Naive B cell (primary cell): ENCODE measurements around the gene TCF12. TPM values are rescaled to one million over a fixed set of nuclear protein-coding genes. Genes with fewer than 3 reads are reported as not detected.

Experiments
- ATAC-seq, 2 donors: fragments of 150-1000 bp; cut with Tn5 transposase; 2 replicates each; pipeline ENCODE4 v1.10.0; 2021; ENCODE audit warnings: low read depth in 2 of 2, mild to moderate bottlenecking in 2 of 2, moderate library complexity in 2 of 2
- DNase-seq: peaks from one replicate; pipeline ENCODE4 v3.0.0; 2022
- H3K27ac Mint-ChIP-seq, 6 donors: one replicate each; pipeline ENCODE4 v1.8.0; 2020 to 2022; ENCODE audit warnings: mild to moderate bottlenecking in 6 of 6, mixed read lengths in 6 of 6, moderate library complexity in 5 of 6, inconsistent platforms in 2 of 6
- H3K27me3 Mint-ChIP-seq, 3 donors: one replicate each; pipeline ENCODE4 v1.8.0; 2021 to 2022; ENCODE audit warnings: mixed read lengths in 3 of 3, mild to moderate bottlenecking in 1 of 3
- H3K36me3 Mint-ChIP-seq, 2 donors: one replicate each; pipeline ENCODE4 v1.8.0; 2020 to 2022; ENCODE audit warnings: mixed read lengths in 2 of 2, inconsistent platforms in 1 of 2, mild to moderate bottlenecking in 1 of 2
- H3K4me1 Mint-ChIP-seq, 3 donors: one replicate each; pipeline ENCODE4 v1.8.0; 2020 to 2022; ENCODE audit warnings: mixed read lengths in 3 of 3, inconsistent platforms in 1 of 3, mild to moderate bottlenecking in 1 of 3, moderate library complexity in 1 of 3
- H3K4me3 Mint-ChIP-seq, 8 donors: one replicate each; pipeline ENCODE4 v1.8.0; 2020 to 2022; ENCODE audit warnings: mild to moderate bottlenecking in 8 of 8, mixed read lengths in 8 of 8, moderate library complexity in 8 of 8, inconsistent platforms in 2 of 8
- H3K9me3 Mint-ChIP-seq, 7 donors: one replicate each; pipeline ENCODE4 v1.8.0; 2020 to 2022; ENCODE audit warnings: mixed read lengths in 7 of 7, mild to moderate bottlenecking in 5 of 7, inconsistent platforms in 2 of 7, moderate library complexity in 1 of 7
- polyA plus RNA-seq, 6 donors: library from polyadenylated mRNA; unstranded; fragments of 300-500 nt; fragmentation: Illumina TruSeq; gene quantifications; one replicate each; pipeline ENCODE4 v1.2.3, GENCODE V29; 2021; ENCODE audit warnings: low read depth in 6 of 6

TCF12 gene
- polyA plus RNA-seq, 6 donors from 2014 or later, result 42.0 to 70.9 (median 56.1) TPM

GRCh38 chr15:56977232-56977631 lies 58.8 kb downstream of the TCF12 start:
- H3K4me3 Mint-ChIP-seq, result no peak overlapping the region
- H3K36me3 Mint-ChIP-seq, result no peaks in the 10 kb centered on the region
- H3K4me1 Mint-ChIP-seq, result peaks cover 26 to 40% (median 31%) of the 10 kb centered on the region in 3 donors

GRCh38 chr15:56978898-56979662 lies 60.6 kb downstream of the TCF12 start:
- Mint-ChIP-seq H3K27me3 (no peaks in the 10 kb centered on the region), H3K4me1 (peaks cover 20 to 34% (median 33%) of the 10 kb centered on the region in 3 donors), H3K36me3 (no peaks in the 10 kb centered on the region), H3K4me3 (no peak overlapping the region), H3K27ac (no peak overlapping the region), H3K9me3 (peaks cover 0 to 1% (median 0%) of the 10 kb centered on the region in 7 donors)
- ATAC-seq (no peak), DNase-seq (no peak)

More at GRCh38 chr15:56977232-56977631, 58.8 kb downstream of the TCF12 start:
- Mint-ChIP-seq H3K9me3 (peaks cover 0 to 1% (median 0%) of the 10 kb centered on the region in 7 donors), H3K27me3 (no peaks in the 10 kb centered on the region), H3K27ac (peak overlapping the region in 2 of 6 donors; percentile 58 to 92)
- DNase-seq, result no peak
- ATAC-seq, result no peak

DNA sequence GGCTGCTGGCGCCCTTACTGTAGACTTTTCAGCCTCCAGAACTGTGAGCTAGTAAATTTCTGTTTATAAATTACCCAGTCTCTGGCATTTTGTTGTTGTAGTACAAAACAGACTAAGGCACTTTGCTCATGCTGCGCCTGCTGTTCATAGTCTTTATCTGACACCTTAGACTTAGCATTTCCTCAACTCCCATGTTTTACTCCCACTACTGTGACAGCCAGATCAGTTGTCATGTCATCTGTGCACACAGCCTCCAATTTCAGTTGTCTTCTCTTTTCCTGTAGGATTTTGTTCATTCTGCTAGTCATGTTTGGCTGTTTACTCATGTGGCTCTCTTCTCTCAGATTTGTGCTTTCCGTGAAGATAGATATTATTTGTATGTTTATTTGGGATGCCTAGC lies 62.0 kb downstream of the TCF12 start:
- Mint-ChIP-seq H3K9me3 (peaks cover 0 to 1% (median 0%) of the 10 kb centered on the region in 7 donors), H3K4me1 (peaks cover 31 to 48% (median 46%) of the 10 kb centered on the region in 3 donors), H3K27me3 (no peaks in the 10 kb centered on the region)

DNA sequence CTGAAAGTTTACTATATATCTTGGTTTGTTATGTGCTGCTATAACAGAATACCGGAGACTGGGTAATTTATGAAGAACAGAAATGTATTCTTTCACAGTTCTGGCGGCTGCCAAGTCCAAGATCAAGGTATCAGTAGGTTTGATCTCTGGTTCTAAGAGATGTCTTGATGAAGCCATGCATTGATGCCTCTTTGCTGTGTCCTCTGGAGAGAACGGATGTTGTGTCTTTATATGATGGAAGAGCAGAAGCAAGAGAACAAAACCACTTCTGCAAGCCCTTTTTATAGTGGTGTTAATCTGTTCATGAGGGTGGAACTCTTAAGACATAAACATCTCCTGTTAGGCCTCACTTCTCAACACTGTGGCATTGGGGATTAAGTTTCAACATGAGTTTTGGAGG lies 62.7 kb downstream of the TCF12 start:
- Mint-ChIP-seq H3K27ac (no peak overlapping the region), H3K27me3 (no peaks in the 10 kb centered on the region), H3K9me3 (no peaks in the 10 kb centered on the region), H3K36me3 (no peaks in the 10 kb centered on the region), H3K4me1 (peaks cover 31 to 51% (median 50%) of the 10 kb centered on the region in 3 donors), H3K4me3 (no peak overlapping the region)
- DNase-seq (no peak), ATAC-seq (no peak)

More for the DNA sequence above, 62.0 kb downstream of the TCF12 start:
- ATAC-seq, result no peak
- H3K36me3 Mint-ChIP-seq, result no peaks in the 10 kb centered on the region
- no peak overlapping the region for H3K4me3 Mint-ChIP-seq
- H3K27ac Mint-ChIP-seq, result peak overlapping the region in 1 of 6 donors; percentile 29
- no peak for DNase-seq

- no peak for DNase-seq
- no peaks in the 10 kb centered on the region for H3K27me3 Mint-ChIP-seq
- peaks cover 27 to 48% (median 45%) of the 10 kb centered on the region in 3 donors for H3K4me1 Mint-ChIP-seq
- no peaks in the 10 kb centered on the region for H3K9me3 Mint-ChIP-seq
- no peaks in the 10 kb centered on the region for H3K36me3 Mint-ChIP-seq
- no peak overlapping the region for H3K4me3 Mint-ChIP-seq
- peak overlapping the region in 1 of 6 donors; percentile 11 for H3K27ac Mint-ChIP-seq
- no peak for ATAC-seq
These were observed 64.5 kb downstream of the TCF12 start for GRCh38 chr15:56982987-56983386.

GRCh38 chr15:56984681-56985481 lies 66.4 kb downstream of the TCF12 start:
- peak overlapping the region in 4 of 6 donors; percentile 9 to 73 (median 29) for H3K27ac Mint-ChIP-seq
- H3K27me3 Mint-ChIP-seq, result no peaks in the 10 kb centered on the region
- ATAC-seq, result no peak
- no peak overlapping the region for H3K4me3 Mint-ChIP-seq
- H3K4me1 Mint-ChIP-seq, result peaks cover 36 to 52% (median 46%) of the 10 kb centered on the region in 3 donors
- H3K9me3 Mint-ChIP-seq, result no peaks in the 10 kb centered on the region
- no peaks in the 10 kb centered on the region for H3K36me3 Mint-ChIP-seq
- no peak for DNase-seq

DNA sequence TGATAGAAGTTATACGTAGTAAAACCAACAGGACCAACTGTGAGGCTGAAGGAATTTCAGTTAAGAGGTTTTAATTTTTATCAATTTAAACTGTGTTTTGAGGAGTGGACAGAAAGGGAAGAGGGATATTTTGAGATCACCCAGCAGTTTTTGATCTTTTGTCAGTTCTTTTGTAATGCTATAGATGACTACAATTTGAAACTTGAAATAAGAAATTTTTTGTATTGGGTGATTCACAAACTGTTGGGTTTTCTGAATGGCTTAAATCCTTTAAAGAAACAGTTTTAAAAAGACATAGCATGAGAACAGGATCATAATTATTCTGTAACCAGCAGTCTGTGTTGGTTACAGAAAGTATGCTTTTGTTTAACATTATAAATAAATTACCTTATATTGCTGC lies 67.4 kb downstream of the TCF12 start:
- Mint-ChIP-seq H3K4me1 (peaks cover 34 to 51% (median 36%) of the 10 kb centered on the region in 3 donors), H3K27ac (peak overlapping the region in 1 of 6 donors; percentile 52), H3K9me3 (no peaks in the 10 kb centered on the region), H3K27me3 (no peaks in the 10 kb centered on the region), H3K4me3 (no peak overlapping the region), H3K36me3 (no peaks in the 10 kb centered on the region)
- ATAC-seq (no peak), DNase-seq (no peak)

DNA sequence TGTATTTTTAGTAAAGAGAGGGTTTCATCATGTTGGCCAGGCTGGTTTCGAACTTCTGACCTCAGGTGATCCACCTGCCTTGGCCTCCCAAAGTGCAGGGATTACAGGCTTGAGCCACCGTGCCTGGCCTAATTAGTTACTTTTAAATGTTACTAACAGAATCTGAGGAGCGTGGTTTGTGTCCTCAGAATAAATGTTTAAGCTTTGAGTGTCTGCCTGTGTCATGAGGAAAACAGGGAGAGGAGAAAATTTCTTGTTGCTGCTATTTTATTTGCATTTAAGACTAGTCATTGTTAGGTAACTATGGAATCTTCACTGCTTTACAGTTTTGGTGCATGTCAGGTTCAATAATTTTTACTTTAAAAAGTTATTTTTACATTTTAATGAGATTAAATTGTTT lies 68.8 kb downstream of the TCF12 start:
- peaks cover 30 to 51% (median 34%) of the 10 kb centered on the region in 3 donors for H3K4me1 Mint-ChIP-seq

DNA sequence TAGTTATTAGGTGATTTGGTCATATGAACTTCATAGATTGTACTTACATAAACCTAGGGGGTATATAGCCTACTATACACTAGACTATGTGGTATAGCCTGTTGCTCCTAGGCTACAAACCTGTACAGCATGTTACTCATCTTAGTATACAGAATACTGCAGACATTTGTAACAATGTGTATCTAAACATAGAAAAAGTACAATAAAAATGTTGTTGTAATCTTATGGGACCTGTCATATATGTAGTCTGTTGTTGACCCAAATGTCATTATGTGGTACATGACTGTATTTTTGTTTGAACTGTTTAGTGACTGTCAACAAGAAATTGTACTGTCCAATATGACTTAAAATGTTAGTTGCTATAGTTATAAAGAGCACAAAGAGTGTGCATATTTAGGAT lies 69.8 kb downstream of the TCF12 start:
- DNase-seq, result no peak
- no peak overlapping the region for H3K4me3 Mint-ChIP-seq
- peaks cover 27 to 51% (median 27%) of the 10 kb centered on the region in 3 donors for H3K4me1 Mint-ChIP-seq
- H3K9me3 Mint-ChIP-seq, result no peaks in the 10 kb centered on the region
- H3K36me3 Mint-ChIP-seq, result peaks cover 6 to 11% of the 10 kb centered on the region in 2 donors
- no peaks in the 10 kb centered on the region for H3K27me3 Mint-ChIP-seq
- no peak overlapping the region for H3K27ac Mint-ChIP-seq
- ATAC-seq, result no peak

More for the DNA sequence above, 68.8 kb downstream of the TCF12 start:
- Mint-ChIP-seq H3K36me3 (peaks cover 0 to 2% of the 10 kb centered on the region in 2 donors), H3K27me3 (no peaks in the 10 kb centered on the region), H3K4me3 (no peak overlapping the region), H3K27ac (no peak overlapping the region), H3K9me3 (no peaks in the 10 kb centered on the region)
- ATAC-seq (no peak), DNase-seq (no peak)

DNA sequence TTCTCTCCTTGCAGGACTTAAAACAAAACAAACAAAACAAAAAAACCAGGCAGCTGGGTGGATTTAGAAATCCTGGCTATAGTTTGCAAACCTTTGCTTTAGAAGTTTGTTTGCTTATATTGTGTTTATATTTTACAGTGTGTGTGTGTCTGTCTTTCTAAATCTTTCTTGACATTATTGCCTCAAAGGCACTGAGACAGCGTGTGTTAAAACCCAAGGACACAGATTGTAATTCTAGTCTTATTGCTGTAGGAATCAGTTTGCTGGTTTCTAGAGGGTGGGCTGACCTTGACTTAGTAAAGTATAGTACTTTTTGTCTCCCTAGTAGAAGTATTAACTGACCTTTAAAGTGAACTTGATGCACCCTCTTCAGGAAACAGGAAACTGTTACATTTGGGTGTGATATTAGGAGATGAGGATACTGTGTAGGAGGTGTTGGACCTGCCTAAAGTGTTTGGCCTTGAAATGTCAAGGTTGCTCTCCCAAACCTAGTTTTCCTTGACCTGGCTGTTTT lies 71.0 kb downstream of the TCF12 start:
- Mint-ChIP-seq H3K4me3 (no peak overlapping the region), H3K27me3 (no peaks in the 10 kb centered on the region), H3K4me1 (peaks cover 21 to 52% (median 25%) of the 10 kb centered on the region in 3 donors), H3K27ac (no peak overlapping the region), H3K36me3 (peaks cover 13 to 23% of the 10 kb centered on the region in 2 donors), H3K9me3 (no peaks in the 10 kb centered on the region)
- ATAC-seq, result no peak
- DNase-seq, result no peak

GRCh38 chr15:56991017-56991416 lies 72.6 kb downstream of the TCF12 start:
- Mint-ChIP-seq H3K27ac (peak overlapping the region in 1 of 6 donors; percentile 59), H3K27me3 (no peaks in the 10 kb centered on the region), H3K9me3 (no peaks in the 10 kb centered on the region), H3K4me3 (no peak overlapping the region), H3K36me3 (peaks cover 13 to 24% of the 10 kb centered on the region in 2 donors), H3K4me1 (peaks cover 9 to 44% (median 19%) of the 10 kb centered on the region in 3 donors)
- DNase-seq, result no peak
- no peak for ATAC-seq

DNA sequence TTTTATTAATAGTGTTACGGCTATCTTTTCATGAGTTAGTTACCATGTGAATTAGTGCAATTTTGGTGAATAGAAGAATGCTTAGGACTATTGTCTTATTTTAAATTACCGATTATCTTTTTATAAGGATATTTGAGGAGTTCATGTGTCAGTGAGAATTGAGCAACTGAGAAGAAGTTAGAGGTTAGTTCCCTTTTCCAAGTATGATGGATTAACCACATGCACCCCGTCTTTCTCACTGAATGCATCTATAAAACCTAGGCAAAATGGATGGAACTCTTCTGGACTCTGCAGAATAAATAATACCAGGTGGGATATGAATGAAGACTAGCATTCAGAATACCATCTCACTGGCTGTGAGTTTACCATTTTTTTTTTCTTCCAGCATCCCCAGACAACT lies 74.3 kb downstream of the TCF12 start:
- Mint-ChIP-seq H3K4me1 (peaks cover 5 to 44% (median 19%) of the 10 kb centered on the region in 3 donors), H3K27ac (no peak overlapping the region), H3K27me3 (no peaks in the 10 kb centered on the region), H3K9me3 (no peaks in the 10 kb centered on the region), H3K4me3 (no peak overlapping the region), H3K36me3 (peaks cover 13 to 24% of the 10 kb centered on the region in 2 donors)
- DNase-seq (no peak), ATAC-seq (no peak)

DNA sequence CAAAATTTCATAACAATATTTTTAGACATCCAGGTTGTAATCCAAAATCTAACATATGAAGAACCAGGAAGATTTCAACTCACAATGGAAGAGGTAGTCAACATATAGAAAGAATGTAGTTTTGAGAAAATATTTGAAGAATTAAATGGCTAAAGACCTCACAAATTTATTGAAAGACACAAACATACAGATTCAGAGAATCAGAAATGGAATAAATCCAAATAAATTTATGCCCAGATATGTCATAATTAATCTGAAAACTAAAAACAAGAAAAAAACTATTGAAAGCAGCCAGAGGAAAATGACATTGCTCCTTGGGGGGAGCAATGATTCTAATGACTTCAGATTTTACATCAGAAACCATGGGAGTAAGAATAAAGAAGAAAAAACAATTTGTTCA lies 75.8 kb downstream of the TCF12 start:
- H3K27ac Mint-ChIP-seq, result peak overlapping the region in 1 of 6 donors; percentile 52

More for the DNA sequence above, 75.8 kb downstream of the TCF12 start:
- ATAC-seq (no peak), DNase-seq (no peak)
- Mint-ChIP-seq H3K4me3 (no peak overlapping the region), H3K36me3 (peaks cover 13 to 24% of the 10 kb centered on the region in 2 donors), H3K9me3 (no peaks in the 10 kb centered on the region), H3K4me1 (peaks cover 4 to 50% (median 15%) of the 10 kb centered on the region in 3 donors), H3K27me3 (no peaks in the 10 kb centered on the region)
